Ramos (cell line): ENCODE data around the gene SMIM33.

ENCODE experiments used
- in situ Hi-C: fragments of 300-500 bp; cut with MboI; formaldehyde crosslinking; loops from one replicate; pipeline ENCODE4 v1.14.3; 2022; ENCODE audit warnings: low sequenced_read_pairs; ENCODE audit not compliant: unreplicated experiment

Gene SMIM33

GRCh38 chr5:139517683-139518564 lies 47.1 kb downstream of the SMIM33 start:
- in situ Hi-C loops = loop anchor here (5.0 kb wide), 1 partner anchor 91 kb away; no protein-coding TSS in a partner anchor
